NCI-H2196 treated with DMSO at 0.1 percent for 48 hours (cell line): Measurements from ENCODE around the gene TMEM45B.
"Not testable (repeated sequence)": the region's sequence is repeated elsewhere in the genome, so short reads cannot be mapped to it uniquely, and the experiment has no call there.

ENCODE experiments used
- DNase-seq: peaks from one replicate; lab custom pipeline; 2025; ENCODE audit not compliant: unreplicated experiment; lab: John Stamatoyannopoulos, UW

The TMEM45B gene

DNA sequence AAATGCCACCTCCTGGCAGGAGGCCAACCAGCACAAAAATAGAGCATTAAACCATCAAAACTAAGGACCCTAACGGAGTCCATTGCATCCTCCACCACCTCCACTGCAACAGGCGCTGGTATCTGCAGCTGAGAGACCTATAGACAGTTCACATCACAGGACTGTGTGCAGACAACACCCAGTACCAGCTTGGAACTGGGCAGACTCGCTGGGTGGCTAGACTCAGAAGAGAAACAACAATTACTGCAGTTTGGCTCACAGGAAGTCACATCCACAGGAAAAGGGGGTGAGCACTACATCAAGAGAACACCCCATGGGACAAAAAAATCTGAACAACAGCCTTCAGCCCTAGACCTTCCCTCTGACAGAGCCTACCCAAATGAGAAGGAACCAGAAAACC, 11.6 kb upstream of the TMEM45B start:
- no peak for DNase-seq

DNA sequence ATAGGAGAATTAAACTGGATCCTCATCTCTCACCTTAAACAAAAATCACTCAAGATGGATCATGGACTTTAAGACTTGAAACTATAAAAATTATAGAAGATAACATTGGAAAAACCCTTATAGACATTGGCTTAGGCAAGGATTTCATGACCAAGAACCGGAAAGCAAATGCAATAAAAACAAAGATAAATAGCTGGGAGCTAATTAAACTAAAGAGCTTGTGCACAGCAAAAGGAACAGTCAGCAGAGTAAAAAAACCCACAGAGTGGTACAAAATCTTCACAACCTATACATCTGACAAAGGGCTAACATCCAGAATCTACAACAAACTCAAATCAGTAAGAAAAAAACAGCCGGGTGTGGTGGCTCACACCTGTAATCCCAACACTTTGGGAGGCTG, 7.4 kb upstream of the TMEM45B start:
- not testable (repeated sequence) for DNase-seq

DNA sequence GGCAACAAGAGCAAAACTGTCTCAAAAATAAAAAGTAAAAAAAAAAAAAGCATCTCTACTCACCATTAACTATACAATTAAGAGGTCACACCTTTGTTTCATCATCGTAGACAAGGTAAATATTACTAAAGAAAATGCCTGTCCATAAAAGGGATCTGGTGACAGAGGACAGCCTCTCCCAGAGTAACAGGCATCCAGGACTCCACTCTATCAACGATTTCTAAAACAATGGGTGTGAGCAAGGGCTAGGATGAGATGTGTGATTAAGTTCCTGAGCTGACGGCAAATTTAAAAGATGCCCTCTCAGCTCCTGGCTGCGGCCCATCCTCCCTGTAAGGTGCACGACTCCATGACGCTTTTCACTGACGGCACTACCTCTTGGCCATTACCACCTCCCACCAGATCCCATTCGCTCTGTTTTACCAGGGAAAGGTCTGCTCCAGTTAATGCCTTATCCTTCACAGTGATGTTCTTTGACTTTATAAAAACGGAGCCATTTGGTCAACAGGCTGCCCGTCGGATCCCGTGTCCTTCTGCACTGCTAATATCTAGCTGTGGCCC, 2.3 kb upstream of the TMEM45B start:
- no peak for DNase-seq

DNA sequence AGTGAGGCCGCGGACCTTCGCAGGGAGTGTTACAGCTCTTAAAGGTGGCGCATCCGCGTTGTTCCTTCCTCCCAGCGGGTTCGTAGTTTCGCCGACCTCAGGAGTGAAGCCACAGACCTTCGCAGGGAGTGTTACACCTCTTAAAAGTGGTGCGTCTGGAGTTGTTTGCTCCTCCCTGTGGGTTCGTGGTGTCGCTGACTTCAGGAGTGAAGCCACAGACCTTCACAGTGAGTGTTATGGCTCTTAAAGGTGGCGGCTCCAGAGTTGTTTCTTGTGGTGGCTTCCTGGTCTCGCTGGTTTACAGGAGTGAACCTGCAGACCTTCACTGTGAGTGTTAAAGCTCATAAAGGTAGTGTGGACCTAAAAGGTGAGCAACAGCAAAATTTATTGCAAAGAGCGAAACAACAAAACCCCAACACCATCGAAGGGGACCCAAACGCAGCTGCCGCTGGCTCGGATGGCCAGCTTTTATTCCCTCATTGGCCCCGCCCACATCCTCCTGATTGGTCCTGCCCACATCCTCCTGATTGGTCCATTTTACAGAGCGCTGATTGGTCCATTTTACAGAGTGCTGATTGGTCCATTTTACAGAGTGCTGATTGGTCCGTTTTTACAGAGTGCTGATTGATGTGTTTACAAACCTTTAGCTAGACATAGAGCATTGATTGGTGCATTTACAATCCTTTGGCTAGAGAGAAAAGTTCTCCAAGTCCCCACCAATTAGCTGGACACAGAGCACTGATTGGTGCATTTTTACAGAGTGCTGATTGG, 1.2 kb upstream of the TMEM45B start:
- no peak for DNase-seq

DNA sequence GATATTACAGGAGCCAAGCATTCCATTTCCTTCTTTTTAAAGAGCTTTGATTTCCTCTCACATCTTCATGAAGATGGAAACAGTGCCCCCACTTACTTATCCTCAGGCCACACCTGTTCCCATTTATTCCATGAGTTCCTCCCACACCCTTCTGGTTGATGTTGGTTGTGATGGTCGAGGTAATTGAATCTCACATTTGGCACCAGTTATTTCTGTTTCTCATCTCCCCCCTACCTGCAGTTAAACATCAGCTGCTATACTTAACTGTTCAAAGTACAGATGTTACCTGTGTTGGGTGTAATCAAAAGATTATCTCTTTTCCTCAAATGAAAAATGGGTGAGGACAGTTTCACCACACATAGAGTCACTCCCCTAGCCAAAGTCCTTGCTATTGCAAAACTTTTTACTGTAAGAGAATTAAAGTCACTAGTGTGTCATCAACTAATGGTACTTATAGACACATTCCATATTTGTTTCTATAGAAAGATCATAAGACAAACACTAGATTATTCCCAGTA, 1.9 kb downstream of the TMEM45B start:
- no peak for DNase-seq

DNA sequence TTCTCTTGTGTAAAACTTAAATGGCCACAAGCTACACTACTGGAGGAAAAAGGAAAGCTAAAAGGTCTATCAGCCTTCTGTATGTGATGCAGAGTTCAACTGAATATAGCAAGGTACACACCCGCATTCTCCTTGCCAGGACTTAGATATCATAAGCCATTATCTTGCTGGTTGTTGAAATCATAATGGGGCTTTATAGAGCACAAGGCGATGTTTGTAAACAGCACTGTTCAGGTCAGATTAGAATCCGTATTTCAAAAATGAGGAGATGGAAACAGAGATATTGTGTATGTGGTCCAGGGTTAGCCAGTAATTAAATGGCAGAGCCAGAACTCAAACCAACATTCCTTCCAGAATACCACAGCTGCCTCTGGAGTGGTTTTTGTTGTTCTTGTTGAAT, 2.6 kb downstream of the TMEM45B start:
- DNase-seq: not testable (repeated sequence)

DNA sequence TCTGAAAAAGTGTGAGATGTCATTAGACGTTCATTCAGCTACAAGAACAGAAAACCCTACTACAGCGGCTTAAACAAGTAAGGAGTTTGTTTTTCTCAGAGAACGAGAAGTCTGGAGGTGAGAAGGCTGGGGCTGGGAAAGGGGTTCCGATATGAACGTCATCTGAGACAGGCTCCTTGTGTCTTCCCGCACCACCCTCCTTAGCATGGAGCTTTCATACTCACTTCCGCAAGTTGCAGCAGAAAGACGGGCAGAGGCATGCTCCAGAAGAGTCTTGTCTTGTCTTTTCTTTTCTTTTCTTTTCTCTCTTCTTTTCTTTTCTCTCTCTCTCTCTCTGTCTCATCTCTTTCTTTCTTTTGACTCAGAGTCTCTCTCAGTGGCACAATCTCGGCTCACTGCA, 3.6 kb downstream of the TMEM45B start:
- DNase-seq: no peak

DNA sequence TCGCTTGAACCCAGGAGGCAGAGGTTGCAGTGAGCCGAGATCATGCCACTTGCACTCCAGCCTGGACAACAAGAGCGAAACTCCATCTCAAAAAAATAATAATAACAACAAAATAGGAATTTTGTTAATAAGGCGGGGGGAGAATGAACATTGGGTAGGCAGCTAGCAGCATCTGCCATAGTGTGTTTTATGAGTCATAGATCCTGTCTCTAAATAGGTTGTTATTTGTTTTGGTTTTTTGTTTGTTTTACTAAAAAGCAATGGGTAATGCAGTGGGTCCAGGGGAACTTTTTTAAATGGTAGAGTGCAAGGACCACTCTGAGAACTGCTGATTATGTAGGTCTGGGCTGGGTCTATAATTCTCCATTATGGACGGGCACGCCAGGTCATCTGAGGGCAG, 4.6 kb downstream of the TMEM45B start:
- not testable (repeated sequence) for DNase-seq

DNA sequence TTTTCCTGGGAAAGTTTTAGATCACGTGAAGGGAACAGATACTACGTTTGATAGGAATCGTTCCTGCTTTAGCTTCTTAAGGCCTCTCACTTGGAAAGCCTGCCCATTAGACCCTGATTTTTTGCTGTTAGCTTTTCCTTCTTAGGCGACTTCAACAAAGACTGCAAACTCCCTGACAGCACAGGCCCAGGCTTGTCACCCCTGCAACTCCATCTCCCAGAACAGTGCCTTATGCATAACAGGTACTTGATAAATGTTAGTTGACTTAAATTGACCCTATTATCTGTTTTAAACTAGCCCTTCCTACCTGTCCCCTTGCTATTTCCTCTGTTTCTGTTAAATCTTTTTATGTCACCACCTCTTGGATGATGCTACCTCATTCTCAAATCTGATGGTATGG, 7.6 kb downstream of the TMEM45B start:
- not testable (repeated sequence) for DNase-seq

DNA sequence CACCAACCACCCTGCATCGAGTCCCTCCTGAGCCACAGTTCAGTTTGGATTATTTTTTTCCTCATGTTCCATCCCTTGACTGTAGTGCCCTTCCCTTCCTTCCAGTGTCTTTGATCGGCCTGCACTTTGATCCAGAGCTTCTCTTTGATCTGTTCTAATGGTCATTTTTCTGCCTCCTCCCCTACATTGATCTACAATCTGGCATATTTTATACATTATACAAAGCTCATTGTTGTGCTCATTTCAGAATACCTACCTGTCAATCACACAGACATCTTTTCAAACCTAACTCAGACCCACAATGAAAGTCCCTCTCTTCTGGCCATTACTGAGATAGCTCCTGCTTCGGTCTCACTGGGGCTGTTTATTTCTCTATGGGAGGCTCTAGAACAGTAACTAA, 8.2 kb downstream of the TMEM45B start:
- not testable (repeated sequence) for DNase-seq

DNA sequence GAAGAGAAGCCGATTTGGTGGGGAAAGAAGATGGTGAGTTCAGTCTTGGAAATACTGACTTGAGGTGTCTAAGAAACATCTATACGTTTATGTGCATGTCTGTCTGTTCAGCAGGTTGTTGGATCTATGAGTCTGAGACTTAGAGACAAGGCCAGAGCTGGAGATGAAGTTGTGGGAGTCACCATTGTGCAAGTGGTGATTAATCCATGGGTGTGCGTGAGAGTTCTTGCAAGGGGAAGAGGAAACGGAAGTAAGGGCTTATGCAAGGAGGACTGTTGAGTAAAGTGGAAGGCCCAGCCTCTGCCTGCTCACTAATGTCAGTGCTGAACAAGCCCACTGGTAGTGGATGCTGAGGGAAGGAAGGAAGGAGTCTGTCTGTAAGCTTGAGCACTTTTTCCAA, 9.7 kb downstream of the TMEM45B start:
- DNase-seq: no peak

DNA sequence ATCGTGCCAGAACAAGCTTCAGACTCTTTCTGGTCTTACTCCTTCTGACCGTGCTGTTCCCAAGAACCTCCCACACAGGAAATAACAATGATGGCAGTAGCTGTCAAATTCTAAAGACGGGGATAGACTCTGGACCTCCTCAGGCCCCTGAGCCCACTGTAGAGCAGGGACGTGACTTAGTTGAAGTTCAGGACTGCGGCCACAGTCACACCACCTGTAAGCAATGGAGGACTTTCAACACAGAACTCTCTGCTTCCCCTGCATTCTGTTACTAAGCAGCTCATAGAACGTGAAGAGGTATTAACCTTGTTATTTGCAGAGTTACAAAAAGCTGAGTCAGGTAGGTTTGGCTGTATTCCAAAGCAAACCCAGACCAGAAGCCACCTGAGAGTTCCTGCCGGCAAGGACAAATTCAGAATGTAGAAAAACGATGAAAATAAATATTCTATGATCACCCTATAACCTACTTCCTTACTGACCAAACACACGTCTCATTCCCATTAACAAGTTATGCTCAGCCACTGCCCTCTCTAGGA, 12.7 kb downstream of the TMEM45B start:
- peak; percentile 41 for DNase-seq

DNA sequence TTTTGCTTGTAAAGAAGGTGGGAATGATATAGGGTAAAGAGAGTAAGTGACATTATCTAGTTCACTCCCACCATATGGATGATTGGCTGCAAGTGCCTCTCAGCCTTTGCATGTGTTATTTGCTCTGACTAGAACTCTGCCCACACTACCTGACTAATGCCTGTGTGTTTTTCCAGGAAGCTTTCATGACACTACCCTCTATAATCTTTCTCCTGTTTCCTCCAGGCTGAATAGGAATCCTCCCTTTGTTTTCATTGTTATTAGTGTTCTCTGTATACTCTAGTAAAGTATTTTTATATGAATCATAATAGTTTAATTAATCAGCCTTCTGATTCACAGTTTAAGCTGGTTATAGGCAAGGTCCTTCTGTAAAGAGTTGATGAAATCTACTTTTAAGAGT, 13.8 kb downstream of the TMEM45B start:
- not testable (repeated sequence) for DNase-seq

DNA sequence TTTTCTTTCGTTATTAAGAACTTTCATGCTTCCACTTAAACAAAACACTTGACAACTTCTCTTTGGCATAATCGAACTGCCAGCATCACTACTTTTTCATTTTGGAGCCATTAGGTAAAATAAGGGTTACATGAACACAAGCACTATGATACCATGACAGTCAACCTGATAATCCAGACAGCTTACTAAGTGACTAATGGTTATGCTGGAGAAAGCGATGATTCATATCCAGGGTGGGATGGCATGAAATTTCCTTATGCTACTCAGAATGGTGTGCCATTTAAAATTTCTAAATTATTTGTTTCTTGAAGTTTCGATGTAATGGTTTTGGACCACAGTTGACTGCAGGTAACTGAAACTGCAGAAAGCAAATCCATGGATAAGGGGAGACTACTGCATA, 15.6 kb downstream of the TMEM45B start:
- DNase-seq: not testable (repeated sequence)

DNA sequence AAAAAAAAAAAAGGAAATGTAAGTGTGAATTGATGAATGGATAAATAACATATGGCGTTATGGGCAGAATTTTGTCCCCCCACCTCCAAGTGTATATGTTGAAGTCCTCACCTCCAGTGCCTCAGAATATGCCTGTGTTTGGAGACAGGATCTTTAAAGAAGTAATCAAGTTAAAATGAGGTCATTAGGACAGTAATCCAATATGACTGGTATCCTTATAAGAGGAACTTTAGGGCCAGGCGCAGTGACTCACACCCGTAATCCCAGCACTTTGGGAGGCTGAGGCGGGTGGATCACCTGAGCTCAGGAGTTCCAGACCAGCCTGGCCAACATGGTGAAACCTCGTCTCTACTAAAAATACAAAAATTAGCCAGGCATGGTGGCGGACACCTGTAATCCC, 17.6 kb downstream of the TMEM45B start:
- DNase-seq: not testable (repeated sequence)

DNA sequence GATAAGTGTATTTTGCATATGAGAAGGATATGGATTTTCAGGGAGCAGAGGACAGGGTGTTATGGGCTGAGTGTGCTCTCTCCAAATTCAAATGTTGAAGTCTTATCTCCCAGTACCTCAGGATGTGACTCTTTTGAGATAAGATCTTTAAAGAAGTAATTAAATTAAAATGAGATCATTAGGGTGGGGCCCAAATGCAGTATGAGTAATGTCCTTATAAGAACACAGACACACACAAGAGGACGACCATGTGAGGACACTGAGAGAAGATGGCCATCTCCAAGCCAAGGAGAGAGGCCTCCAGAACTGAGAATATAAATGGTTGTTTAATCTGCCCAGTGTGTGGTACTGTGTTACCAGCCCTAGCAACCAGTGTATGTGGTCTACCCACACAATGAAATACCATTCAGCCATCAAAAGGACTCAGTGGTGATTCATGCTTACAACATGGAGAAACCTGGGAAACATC, 20.8 kb downstream of the TMEM45B start:
- not testable (repeated sequence) for DNase-seq

DNA sequence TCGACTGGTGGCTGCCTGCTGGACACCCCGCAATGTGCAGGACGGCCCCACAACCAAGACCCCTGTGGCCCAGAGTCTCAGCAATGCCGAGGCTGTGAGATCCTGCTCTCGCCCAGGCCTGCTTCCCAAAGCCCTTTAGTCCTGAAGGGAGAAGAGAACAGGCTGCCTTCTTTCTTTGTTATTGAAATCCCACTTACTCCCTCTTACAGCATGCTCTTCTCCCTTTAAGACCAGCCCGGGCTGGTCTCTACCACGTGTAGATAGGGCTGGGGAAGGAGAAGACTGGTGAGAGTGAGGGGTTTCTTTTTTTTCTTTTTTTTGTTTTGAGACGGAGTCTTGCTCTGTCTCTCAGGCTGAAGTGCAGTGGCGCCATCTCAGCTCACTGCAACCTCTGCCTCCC, 21.3 kb downstream of the TMEM45B start:
- no peak for DNase-seq

DNA sequence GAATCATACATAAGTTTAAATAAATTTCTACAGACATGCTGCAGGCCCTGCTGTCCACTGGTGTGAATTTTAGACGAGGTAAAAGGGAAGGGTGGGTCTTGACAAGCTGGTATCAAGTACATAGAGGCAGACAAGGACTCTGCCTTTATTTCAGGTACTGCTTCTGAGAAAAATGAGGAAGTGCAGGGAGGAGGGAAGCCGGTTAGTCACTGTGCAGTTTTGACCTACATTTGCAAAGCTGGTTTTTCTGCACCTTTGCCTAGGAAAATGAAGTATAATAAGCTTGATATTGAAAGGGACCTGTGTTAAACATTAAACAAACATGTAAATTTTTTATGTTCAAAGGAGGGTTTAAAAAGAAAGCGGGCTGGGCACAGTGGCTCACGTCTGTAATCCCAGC, 24.6 kb downstream of the TMEM45B start:
- no peak for DNase-seq

DNA sequence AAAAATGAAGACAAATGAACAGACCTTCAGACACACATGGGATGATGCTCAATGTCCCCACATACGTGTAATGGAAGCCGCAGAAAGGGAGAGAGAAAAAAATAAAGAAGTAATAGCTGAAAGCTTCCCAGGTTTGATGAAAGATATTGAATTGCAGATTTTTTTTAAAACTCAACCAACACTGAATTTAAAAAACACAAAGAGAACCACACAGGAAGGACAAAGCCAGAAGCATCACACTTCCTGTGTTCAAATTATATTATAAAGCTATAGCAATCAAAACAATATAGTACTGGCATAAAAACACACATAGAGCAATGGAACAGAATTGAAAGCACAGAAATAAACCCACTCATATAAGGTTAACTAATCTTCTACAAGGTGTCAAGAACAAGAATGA, 26.5 kb downstream of the TMEM45B start:
- no peak for DNase-seq

DNA sequence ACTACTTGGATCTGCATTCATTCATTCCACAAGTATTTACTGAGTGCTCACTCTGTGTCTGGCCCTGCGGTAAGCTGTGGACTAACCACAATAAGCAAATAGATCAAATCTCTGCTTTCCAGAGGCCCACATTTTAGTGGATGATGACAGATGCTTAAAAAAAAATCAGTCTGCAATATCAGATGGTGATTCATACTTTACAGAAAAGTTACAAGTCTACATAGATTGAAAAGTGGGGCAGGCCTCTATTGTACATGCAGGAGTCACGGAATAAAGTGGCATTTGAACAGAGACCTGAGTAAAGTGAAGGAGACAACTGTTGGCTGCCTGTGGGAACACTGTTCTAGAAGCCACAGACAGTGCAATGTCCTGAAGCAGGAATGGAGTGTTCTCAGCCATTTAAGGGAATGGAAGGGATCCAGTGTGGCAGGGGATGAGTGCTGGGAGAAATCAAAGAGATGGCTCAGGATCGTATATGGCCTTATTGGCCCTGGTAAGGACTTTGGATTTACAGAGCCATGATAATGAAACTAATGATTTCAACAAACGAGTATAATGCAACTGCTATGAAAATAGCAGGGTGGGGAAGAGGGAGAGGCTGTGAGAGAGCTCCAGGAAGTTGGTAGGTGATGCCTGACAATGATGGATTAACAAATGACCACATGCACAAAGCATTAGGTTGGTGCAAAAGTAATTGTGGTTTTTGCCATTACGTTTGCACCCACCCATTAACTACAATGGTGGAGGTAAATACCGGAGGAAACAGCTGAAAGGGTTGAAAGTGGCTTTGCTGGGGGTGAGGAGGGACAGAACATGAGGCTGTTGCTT, 31.1 kb downstream of the TMEM45B start:
- DNase-seq: no peak

DNA sequence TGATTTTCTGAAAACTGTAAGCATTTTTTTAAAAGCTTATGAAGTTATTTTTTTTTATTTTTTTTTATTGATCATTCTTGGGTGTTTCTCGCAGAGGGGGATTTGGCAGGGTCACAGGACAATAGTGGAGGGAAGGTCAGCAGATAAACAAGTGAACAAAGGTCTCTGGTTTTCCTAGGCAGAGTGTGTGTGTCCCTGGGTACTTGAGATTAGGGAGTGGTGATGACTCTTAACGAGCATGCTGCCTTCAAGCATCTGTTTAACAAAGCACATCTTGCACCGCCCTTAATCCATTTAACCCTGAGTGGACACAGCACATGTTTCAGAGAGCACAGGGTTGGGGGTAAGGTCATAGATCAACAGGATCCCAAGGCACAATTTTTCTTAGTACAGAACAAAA, 31.7 kb downstream of the TMEM45B start:
- not testable (repeated sequence) for DNase-seq
